HG03064 (cell line): ENCODE measurements around the gene PLCH2.
A peak's percentile ranks its signal among the peaks of the same experiment; 100 is the strongest.
"Not testable (repeated sequence)": the region's sequence is repeated elsewhere in the genome, so short reads cannot be mapped to it uniquely, and the experiment has no call there.

Experiments
- ATAC-seq: cut with Tn5 transposase; IDR thresholded peaks from one replicate; pipeline ENCODE4 v1.9.1; 2021; ENCODE audit warnings: low read depth; ENCODE audit not compliant: unreplicated experiment

The PLCH2 gene

GRCh38 chr1:2541619-2542245 is 65.6 kb downstream of the PLCH2 start:
- no peak for ATAC-seq

- ATAC-seq: no peak
Observed at GRCh38 chr1:2542246-2542915, 66.3 kb downstream of the PLCH2 start.

- ATAC-seq: no peak
Observed at GRCh38 chr1:2543543-2544092, 67.5 kb downstream of the PLCH2 start.

- no peak for ATAC-seq
Observed at GRCh38 chr1:2544093-2544874, 68.2 kb downstream of the PLCH2 start.

GRCh38 chr1:2544875-2545640 is 69.0 kb downstream of the PLCH2 start:
- ATAC-seq: no peak

GRCh38 chr1:2545754-2546514 is 69.8 kb downstream of the PLCH2 start:
- peak; percentile 24 for ATAC-seq

GRCh38 chr1:2546515-2547209 is 70.6 kb downstream of the PLCH2 start:
- ATAC-seq: peak; percentile 28

GRCh38 chr1:2547210-2548067 is 71.3 kb downstream of the PLCH2 start:
- ATAC-seq: no peak

GRCh38 chr1:2548068-2548589 is 72.0 kb downstream of the PLCH2 start:
- no peak for ATAC-seq

- ATAC-seq: not testable (repeated sequence)
Observed at GRCh38 chr1:2549367-2550029, 73.4 kb downstream of the PLCH2 start.

- not testable (repeated sequence) for ATAC-seq
Observed at GRCh38 chr1:2550309-2550861, 74.3 kb downstream of the PLCH2 start.

- ATAC-seq: not testable (repeated sequence)
Observed at GRCh38 chr1:2551544-2551943, 75.5 kb downstream of the PLCH2 start.

- ATAC-seq: no peak
Observed at GRCh38 chr1:2552189-2552588, 76.1 kb downstream of the PLCH2 start.

GRCh38 chr1:2553076-2553475 is 77.0 kb downstream of the PLCH2 start:
- ATAC-seq: not testable (repeated sequence)

GRCh38 chr1:2553871-2554620 is 78.0 kb downstream of the PLCH2 start:
- no peak for ATAC-seq

GRCh38 chr1:2554621-2555387 is 78.7 kb downstream of the PLCH2 start:
- ATAC-seq: no peak
